Endothelial cell of umbilical vein (primary cell): ENCODE measurements around the gene FBXO30. TPM values are rescaled to one million over a fixed set of nuclear protein-coding genes. Genes with fewer than 3 reads are reported as not detected.

Experiments
- BruUV-seq: library from RNA; stranded (reverse); fragments of 400-500 nt; replicated peaks from 2 replicates; lab custom pipeline; 2021; lab: Mats Ljungman, UMichigan
- CTCF ChIA-PET: fragments of 300-600, 350-600 bp; sonication (Branson Sonifier 250); formaldehyde crosslinking; loops from one replicate; lab custom pipeline; 2021; ENCODE audit warnings: antibody characterized with exemption, inconsistent platforms; lab: Charles Lee
- POLR2A ChIA-PET: fragments of 300-600, 350-600 bp; sonication (Branson Sonifier 250); formaldehyde crosslinking; loops from one replicate; lab custom pipeline; 2021; ENCODE audit warnings: antibody characterized with exemption, inconsistent platforms; lab: Charles Lee
- DNase-seq: peaks from one replicate; pipeline ENCODE4 v3.0.0-alpha.2; 2011; ENCODE audit warnings: low read depth, low spot score
- FAIRE-seq: peaks from 2 replicates; lab custom pipeline; 2011; peaks lifted over from hg19 to GRCh38; lab: Jason Lieb, UNC
- H2AFZ ChIP-seq: 2 replicates; pipeline ENCODE4 v1.6.0; 2012; ENCODE audit warnings: low read depth, low read length, control low read depth, inconsistent platforms
- H3K27ac ChIP-seq: 2 replicates; pipeline ENCODE4 v1.5.1; 2011; ENCODE audit warnings: low read depth, mild to moderate bottlenecking, control low read depth, low read length, moderate library complexity; ENCODE audit not compliant: insufficient read depth
- H3K27me3 ChIP-seq, 2 experiments: 2 replicates each; pipeline versions ENCODE4 v1.6.0 to v1.6.1; 2011; ENCODE audit warnings: low read length in 2 of 2, mixed read lengths in 1 of 2; ENCODE audit not compliant: control insufficient read depth in 2 of 2, insufficient read depth in 2 of 2
- H3K36me3 ChIP-seq, 2 experiments: 2 replicates in 1 of 2; 3 replicates in 1 of 2; pipeline ENCODE4 v1.5.1; 2011; ENCODE audit warnings: low read length in 2 of 2, mild to moderate bottlenecking in 1 of 2, moderate library complexity in 1 of 2; ENCODE audit not compliant: control insufficient read depth in 2 of 2, insufficient read depth in 2 of 2; ENCODE audit errors: extremely low read depth in 1 of 2
- H3K4me1 ChIP-seq: 3 replicates; pipeline ENCODE4 v1.5.1; 2011; ENCODE audit warnings: mild to moderate bottlenecking, low read length; ENCODE audit not compliant: control insufficient read depth, insufficient read depth; ENCODE audit errors: extremely low read depth
- H3K4me2 ChIP-seq: 2 replicates; pipeline ENCODE4 v1.6.1; 2011; ENCODE audit warnings: low read length, control low read depth, mixed read lengths; ENCODE audit not compliant: insufficient read depth
- H3K4me3 ChIP-seq, 3 experiments: fragments of 200-600 bp in 1 of 3; sonication (generic), shearing (Covaris generic) in 1 of 3; replicated peaks in 1 of 3; 2 replicates each; pipeline ENCODE4 v1.5.1; 2011 to 2016; ENCODE audit warnings: control low read depth in 3 of 3, low read length in 3 of 3, mild to moderate bottlenecking in 2 of 3, inconsistent platforms in 1 of 3, low read depth in 1 of 3, moderate library complexity in 1 of 3; ENCODE audit not compliant: insufficient read depth in 1 of 3
- H3K79me2 ChIP-seq: 2 replicates; pipeline ENCODE4 v1.6.0; 2012; ENCODE audit warnings: low read length, inconsistent platforms; ENCODE audit not compliant: control insufficient read depth, insufficient read depth
- H3K9ac ChIP-seq: replicated peaks from 2 replicates; pipeline ENCODE3; 2011; ENCODE audit warnings: low read length, control low read depth; ENCODE audit not compliant: insufficient read depth; ENCODE audit errors: extremely low read depth
- H3K9me1 ChIP-seq: replicated peaks from 3 replicates; pipeline ENCODE4 v1.6.0; 2011; ENCODE audit warnings: mild to moderate bottlenecking, low read length; ENCODE audit not compliant: control insufficient read depth, insufficient read depth; ENCODE audit errors: extremely low read depth
- H3K9me3 ChIP-seq: replicated peaks from 2 replicates; pipeline ENCODE4 v1.5.1; 2012; ENCODE audit warnings: low read length, inconsistent platforms; ENCODE audit not compliant: control insufficient read depth, insufficient read depth
- H4K20me1 ChIP-seq: replicated peaks from 2 replicates; pipeline ENCODE3; 2011; ENCODE audit warnings: mild to moderate bottlenecking, low read length; ENCODE audit not compliant: control insufficient read depth, insufficient read depth; ENCODE audit errors: extremely low read depth
- EZH2 ChIP-seq: IDR thresholded peaks from 2 replicates; pipeline ENCODE4 v1.6.1; 2012; ENCODE audit warnings: borderline replicate concordance, low read depth, mild to moderate bottlenecking, moderate library complexity, low read length, inconsistent platforms; ENCODE audit not compliant: severe bottlenecking
- FOS ChIP-seq: IDR thresholded peaks from 2 replicates; pipeline ENCODE4 v1.6.1; 2011; ENCODE audit warnings: mild to moderate bottlenecking, low read length, moderate library complexity, borderline replicate concordance; ENCODE audit not compliant: insufficient read depth
- GATA2 ChIP-seq: IDR thresholded peaks from 2 replicates; pipeline ENCODE4 v1.7.0; 2011; ENCODE audit warnings: low read depth, mild to moderate bottlenecking, moderate library complexity, mixed read lengths, low read length; ENCODE audit not compliant: insufficient read length, insufficient read depth
- JUN ChIP-seq: IDR thresholded peaks from 2 replicates; pipeline ENCODE4 v1.6.1; 2011; ENCODE audit warnings: borderline replicate concordance, low read depth; ENCODE audit not compliant: insufficient read length, insufficient read depth
- MYC ChIP-seq: IDR thresholded peaks from one replicate; pipeline ENCODE4 v1.6.1; 2011; ENCODE audit warnings: mild to moderate bottlenecking, low read depth, low read length
- POLR2A ChIP-seq: IDR thresholded peaks from 2 replicates; pipeline ENCODE4 v1.6.1; 2012; ENCODE audit warnings: low read depth, mild to moderate bottlenecking, control low read depth, low read length
- POLR2AphosphoS5 ChIP-seq: IDR thresholded peaks from 2 replicates; pipeline ENCODE4 v1.6.1; 2012; ENCODE audit warnings: low read depth, mild to moderate bottlenecking, control low read depth, low read length, moderate library complexity; ENCODE audit not compliant: insufficient read depth
- dilution Hi-C: fragments of 300-500 bp; cut with MboI; formaldehyde crosslinking; loops from one replicate; pipeline ENCODE4 v1.15.0; 2019; ENCODE audit warnings: low sequenced_read_pairs; ENCODE audit not compliant: extremely low pct_ligation_motif_present
- intact Hi-C: fragments of 100-400 bp; cut with micrococcal nuclease; formaldehyde crosslinking; loops from one replicate; pipeline ENCODE4 v1.10.0; 2022
- polyA plus RNA-seq, 4 experiments: library from polyadenylated mRNA; depleted of rRNA in 3 of 4; stranded (reverse) in 3 of 4; unstranded in 1 of 4; fragments of >200 nt; gene quantifications; 2 replicates each; pipeline versions ENCODE4 v1.2.1 to v1.2.3, GENCODE V29; 2011 to 2012; ENCODE audit warnings: missing spikeins in 1 of 4
- total RNA-seq: library from RNA; stranded (reverse); gene quantifications from 2 replicates; pipeline ENCODE4 v1.2.3, GENCODE V29; 2021
- TF ChIP-seq, protein P1 (sequence below), 2 donors: IDR thresholded peaks; 1 replicate in 1 of 2; 2 replicates in 1 of 2; pipeline ENCODE4 v1.5.1; 2011; ENCODE audit warnings: low read length in 2 of 2, mild to moderate bottlenecking in 2 of 2, moderate library complexity in 2 of 2, control low read depth in 1 of 2, inconsistent platforms in 1 of 2, low read depth in 1 of 2; ENCODE audit not compliant: insufficient read depth in 1 of 2; ENCODE audit errors: extremely low read depth in 1 of 2
- TF ChIP-seq, protein P2 (sequence below): IDR thresholded peaks from 2 replicates; pipeline ENCODE4 v1.6.1; 2011; ENCODE audit not compliant: insufficient read depth, insufficient read length

The FBXO30 gene
- total and polyA plus RNA-seq, 2 donors (not counting 3 experiments of a cell fraction or from before 2014, with no cell fraction given) = 3.3 to 11.1 TPM

DNA sequence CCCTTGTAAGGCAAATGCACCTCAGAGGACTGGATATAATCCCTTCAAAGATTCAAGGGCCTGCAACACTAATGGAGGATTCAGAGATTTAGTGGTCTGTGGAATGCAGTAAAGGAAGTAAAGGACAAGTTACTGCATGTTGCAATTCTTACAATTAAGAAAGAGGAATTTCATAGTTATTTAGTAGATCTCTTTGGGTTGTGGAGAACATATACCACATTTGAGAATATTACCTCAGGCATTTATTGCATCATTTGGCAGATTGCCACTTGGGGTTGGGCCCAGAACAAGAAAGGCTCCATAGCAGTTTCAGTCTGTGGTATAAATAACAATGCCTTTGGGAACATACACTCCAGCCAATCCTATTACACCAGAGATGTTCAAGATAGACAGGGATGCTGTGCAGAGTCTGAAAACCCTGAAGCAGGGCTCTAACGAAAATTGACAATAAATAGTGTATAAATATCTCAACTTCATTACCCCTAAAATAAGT, 58.4 kb downstream of the FBXO30 start:
- no peak for TF ChIP-seq POLR2AphosphoS5
- TF ChIP-seq POLR2A = no peak
- TF ChIP-seq GATA2 = no peak
- TF ChIP-seq FOS = no peak
- no peak for TF ChIP-seq MYC
- TF ChIP-seq, protein P1, sequence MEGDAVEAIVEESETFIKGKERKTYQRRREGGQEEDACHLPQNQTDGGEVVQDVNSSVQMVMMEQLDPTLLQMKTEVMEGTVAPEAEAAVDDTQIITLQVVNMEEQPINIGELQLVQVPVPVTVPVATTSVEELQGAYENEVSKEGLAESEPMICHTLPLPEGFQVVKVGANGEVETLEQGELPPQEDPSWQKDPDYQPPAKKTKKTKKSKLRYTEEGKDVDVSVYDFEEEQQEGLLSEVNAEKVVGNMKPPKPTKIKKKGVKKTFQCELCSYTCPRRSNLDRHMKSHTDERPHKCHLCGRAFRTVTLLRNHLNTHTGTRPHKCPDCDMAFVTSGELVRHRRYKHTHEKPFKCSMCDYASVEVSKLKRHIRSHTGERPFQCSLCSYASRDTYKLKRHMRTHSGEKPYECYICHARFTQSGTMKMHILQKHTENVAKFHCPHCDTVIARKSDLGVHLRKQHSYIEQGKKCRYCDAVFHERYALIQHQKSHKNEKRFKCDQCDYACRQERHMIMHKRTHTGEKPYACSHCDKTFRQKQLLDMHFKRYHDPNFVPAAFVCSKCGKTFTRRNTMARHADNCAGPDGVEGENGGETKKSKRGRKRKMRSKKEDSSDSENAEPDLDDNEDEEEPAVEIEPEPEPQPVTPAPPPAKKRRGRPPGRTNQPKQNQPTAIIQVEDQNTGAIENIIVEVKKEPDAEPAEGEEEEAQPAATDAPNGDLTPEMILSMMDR (IDR thresholded peaks at IDR 0.05; ENCODE audit: extremely low read depth in 1 of 2, insufficient read depth in 1 of 2, low read depth in 1 of 2, low read length in 2 of 2) = no peak
- TF ChIP-seq, protein P2, sequence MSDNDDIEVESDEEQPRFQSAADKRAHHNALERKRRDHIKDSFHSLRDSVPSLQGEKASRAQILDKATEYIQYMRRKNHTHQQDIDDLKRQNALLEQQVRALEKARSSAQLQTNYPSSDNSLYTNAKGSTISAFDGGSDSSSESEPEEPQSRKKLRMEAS = no peak
- TF ChIP-seq JUN = no peak
- no peak for TF ChIP-seq EZH2
- FAIRE-seq = no peak
- H3K79me2 ChIP-seq = no peaks in the 10 kb centered on the region
- no peaks in the 10 kb centered on the region for H3K9me3 ChIP-seq
- CTCF ChIA-PET = no interaction called here
- POLR2A ChIA-PET = no interaction called here
- intact Hi-C loops (no loop called here), dilution Hi-C loops (no loop called here)
- H3K4me1 ChIP-seq = no peaks in the 10 kb centered on the region
- H3K36me3 ChIP-seq = no peaks in the 10 kb centered on the region
- BruUV-seq = no TSS peak
- H3K27me3 ChIP-seq = no peaks in the 10 kb centered on the region
- H3K27ac ChIP-seq = no peak overlapping the region
- no peak overlapping the region for H3K4me2 ChIP-seq
- no peak overlapping the region for H3K9ac ChIP-seq
- H3K9me1 ChIP-seq = no peaks in the 10 kb centered on the region
- no peaks in the 10 kb centered on the region for H4K20me1 ChIP-seq
- DNase-seq = peak; percentile 28
- H3K4me3 ChIP-seq = no peak overlapping the region
- no peak overlapping the region for H2AFZ ChIP-seq
